Measurements from ENCODE around the gene HIVEP2.
A peak's percentile ranks its signal among the peaks of the same experiment; 100 is the strongest.

Gene HIVEP2

GRCh38 chr6:142804490-142804889, 140.5 kb downstream of the HIVEP2 start:
- H3K9me3 Mint-ChIP-seq, result peaks cover 3 to 4% of the 10 kb centered on the region in 2 donors
- H3K4me1 Mint-ChIP-seq, result peaks cover 39 to 79% of the 10 kb centered on the region in 2 donors
- peak; percentile 43 to 63 for ATAC-seq (replicated peaks)
- H3K27ac Mint-ChIP-seq, result no peak overlapping the region
- no peak overlapping the region for H3K4me3 Mint-ChIP-seq
- H3K36me3 Mint-ChIP-seq, result peaks cover 31 to 42% of the 10 kb centered on the region in 2 donors
- H3K27me3 Mint-ChIP-seq, result no peaks in the 10 kb centered on the region
- DNase-seq, result no peak

- no peak for ATAC-seq (replicated peaks)
- H3K27me3 Mint-ChIP-seq, result no peaks in the 10 kb centered on the region
- H3K4me3 Mint-ChIP-seq, result no peak overlapping the region
- no peak for DNase-seq
- peaks cover 3 to 4% of the 10 kb centered on the region in 2 donors for H3K9me3 Mint-ChIP-seq
- peaks cover 38 to 78% of the 10 kb centered on the region in 2 donors for H3K4me1 Mint-ChIP-seq
- H3K36me3 Mint-ChIP-seq, result peaks cover 22 to 35% of the 10 kb centered on the region in 2 donors
- peak overlapping the region; percentile 44 for H3K27ac Mint-ChIP-seq
Measured at GRCh38 chr6:142803495-142804058, 141.4 kb downstream of the HIVEP2 start.

- Mint-ChIP-seq H3K4me1 (peaks cover 38 to 78% of the 10 kb centered on the region in 2 donors), H3K27me3 (no peaks in the 10 kb centered on the region), H3K4me3 (no peak overlapping the region), H3K36me3 (peaks cover 17 to 29% of the 10 kb centered on the region in 2 donors), H3K27ac (no peak overlapping the region), H3K9me3 (peaks cover 1 to 3% of the 10 kb centered on the region in 2 donors)
- DNase-seq, result no peak
- no peak for ATAC-seq (replicated peaks)
Measured at GRCh38 chr6:142803032-142803431, 141.9 kb downstream of the HIVEP2 start.

- Mint-ChIP-seq H3K27me3 (no peaks in the 10 kb centered on the region), H3K4me1 (peaks cover 36 to 75% of the 10 kb centered on the region in 2 donors), H3K36me3 (peaks cover 12 to 24% of the 10 kb centered on the region in 2 donors), H3K27ac (peak overlapping the region; percentile 31), H3K9me3 (no peaks in the 10 kb centered on the region), H3K4me3 (peak overlapping the region in 1 of 2 donors; percentile 18)
- no peak for DNase-seq
- ATAC-seq (replicated peaks), result peak; percentile 70 to 73
Measured at GRCh38 chr6:142802124-142802523, 142.9 kb downstream of the HIVEP2 start.

GRCh38 chr6:142800240-142800639, 144.7 kb downstream of the HIVEP2 start:
- H3K4me3 Mint-ChIP-seq, result no peak overlapping the region
- no peak overlapping the region for H3K27ac Mint-ChIP-seq
- DNase-seq (no peak), ATAC-seq (replicated peaks) (no peak)
- peaks cover 8 to 12% of the 10 kb centered on the region in 2 donors for H3K36me3 Mint-ChIP-seq
- no peaks in the 10 kb centered on the region for H3K27me3 Mint-ChIP-seq
- no peaks in the 10 kb centered on the region for H3K9me3 Mint-ChIP-seq
- peaks cover 33 to 60% of the 10 kb centered on the region in 2 donors for H3K4me1 Mint-ChIP-seq

- peaks cover 8 to 12% of the 10 kb centered on the region in 2 donors for H3K36me3 Mint-ChIP-seq
- no peaks in the 10 kb centered on the region for H3K27me3 Mint-ChIP-seq
- DNase-seq (no peak), ATAC-seq (replicated peaks) (no peak)
- peaks cover 30 to 54% of the 10 kb centered on the region in 2 donors for H3K4me1 Mint-ChIP-seq
- no peak overlapping the region for H3K27ac Mint-ChIP-seq
- no peak overlapping the region for H3K4me3 Mint-ChIP-seq
- no peaks in the 10 kb centered on the region for H3K9me3 Mint-ChIP-seq
Measured at GRCh38 chr6:142799639-142800038, 145.3 kb downstream of the HIVEP2 start.

GRCh38 chr6:142797159-142797558, 147.8 kb downstream of the HIVEP2 start:
- Mint-ChIP-seq H3K9me3 (peaks cover 0 to 1% of the 10 kb centered on the region in 2 donors), H3K27ac (no peak overlapping the region), H3K4me1 (peaks cover 21 to 45% of the 10 kb centered on the region in 2 donors), H3K36me3 (peaks cover 10 to 15% of the 10 kb centered on the region in 2 donors), H3K4me3 (no peak overlapping the region), H3K27me3 (no peaks in the 10 kb centered on the region)
- DNase-seq (no peak), ATAC-seq (replicated peaks) (no peak)

GRCh38 chr6:142796571-142796970, 148.4 kb downstream of the HIVEP2 start:
- peaks cover 0 to 1% of the 10 kb centered on the region in 2 donors for H3K9me3 Mint-ChIP-seq
- peaks cover 11 to 15% of the 10 kb centered on the region in 2 donors for H3K36me3 Mint-ChIP-seq
- H3K27me3 Mint-ChIP-seq, result no peaks in the 10 kb centered on the region
- ATAC-seq (replicated peaks), result no peak
- DNase-seq, result no peak
- no peak overlapping the region for H3K27ac Mint-ChIP-seq
- H3K4me1 Mint-ChIP-seq, result peaks cover 17 to 40% of the 10 kb centered on the region in 2 donors
- no peak overlapping the region for H3K4me3 Mint-ChIP-seq

- Mint-ChIP-seq H3K36me3 (peaks cover 9 to 11% of the 10 kb centered on the region in 2 donors), H3K4me3 (no peak overlapping the region), H3K4me1 (peaks cover 16 to 37% of the 10 kb centered on the region in 2 donors), H3K27me3 (no peaks in the 10 kb centered on the region), H3K9me3 (peaks cover 0 to 1% of the 10 kb centered on the region in 2 donors), H3K27ac (no peak overlapping the region)
- no peak for DNase-seq
- no peak for ATAC-seq (replicated peaks)
Measured at GRCh38 chr6:142796024-142796423, 149.0 kb downstream of the HIVEP2 start.

- peaks cover 7 to 8% of the 10 kb centered on the region in 2 donors for H3K36me3 Mint-ChIP-seq
- H3K4me3 Mint-ChIP-seq, result no peak overlapping the region
- ATAC-seq (replicated peaks) (no peak), DNase-seq (no peak)
- H3K9me3 Mint-ChIP-seq, result peaks cover 0 to 1% of the 10 kb centered on the region in 2 donors
- peaks cover 14 to 32% of the 10 kb centered on the region in 2 donors for H3K4me1 Mint-ChIP-seq
- no peak overlapping the region for H3K27ac Mint-ChIP-seq
- H3K27me3 Mint-ChIP-seq, result no peaks in the 10 kb centered on the region
Measured at GRCh38 chr6:142794424-142794823, 150.6 kb downstream of the HIVEP2 start.

GRCh38 chr6:142790257-142790656, 154.7 kb downstream of the HIVEP2 start:
- Mint-ChIP-seq H3K27ac (no peak overlapping the region), H3K27me3 (no peaks in the 10 kb centered on the region), H3K4me1 (peaks cover 19 to 49% of the 10 kb centered on the region in 2 donors), H3K9me3 (peaks cover 0 to 1% of the 10 kb centered on the region in 2 donors), H3K4me3 (no peak overlapping the region), H3K36me3 (peaks cover 13 to 20% of the 10 kb centered on the region in 2 donors)
- no peak for ATAC-seq (replicated peaks)
- no peak for DNase-seq

- Mint-ChIP-seq H3K27ac (no peak overlapping the region), H3K9me3 (peaks cover 0 to 1% of the 10 kb centered on the region in 2 donors), H3K27me3 (no peaks in the 10 kb centered on the region), H3K36me3 (peaks cover 13 to 20% of the 10 kb centered on the region in 2 donors), H3K4me3 (no peak overlapping the region), H3K4me1 (peaks cover 20 to 52% of the 10 kb centered on the region in 2 donors)
- DNase-seq (no peak), ATAC-seq (replicated peaks) (no peak)
Measured at GRCh38 chr6:142787422-142787821, 157.6 kb downstream of the HIVEP2 start.

- H3K27ac Mint-ChIP-seq, result peak overlapping the region; percentile 9
- no peak overlapping the region for H3K4me3 Mint-ChIP-seq
- peaks cover 18 to 53% of the 10 kb centered on the region in 2 donors for H3K4me1 Mint-ChIP-seq
- ATAC-seq (replicated peaks) (no peak), DNase-seq (no peak)
- no peaks in the 10 kb centered on the region for H3K9me3 Mint-ChIP-seq
- peaks cover 6 to 12% of the 10 kb centered on the region in 2 donors for H3K36me3 Mint-ChIP-seq
- H3K27me3 Mint-ChIP-seq, result no peaks in the 10 kb centered on the region
Measured at GRCh38 chr6:142786476-142786875, 158.5 kb downstream of the HIVEP2 start.

GRCh38 chr6:142784344-142784743, 160.6 kb downstream of the HIVEP2 start:
- peak; percentile 68 for DNase-seq
- Mint-ChIP-seq H3K27ac (peak overlapping the region; percentile 70), H3K4me1 (peaks cover 20 to 49% of the 10 kb centered on the region in 2 donors), H3K4me3 (peak overlapping the region; percentile 67 to 73), H3K9me3 (no peaks in the 10 kb centered on the region), H3K36me3 (peaks cover 6 to 12% of the 10 kb centered on the region in 2 donors), H3K27me3 (no peaks in the 10 kb centered on the region)
- peak; percentile 100 for ATAC-seq (replicated peaks)

GRCh38 chr6:142783499-142783898, 161.5 kb downstream of the HIVEP2 start:
- Mint-ChIP-seq H3K4me3 (no peak overlapping the region), H3K9me3 (no peaks in the 10 kb centered on the region), H3K27me3 (no peaks in the 10 kb centered on the region), H3K36me3 (peaks cover 6 to 9% of the 10 kb centered on the region in 2 donors), H3K4me1 (peaks cover 17 to 45% of the 10 kb centered on the region in 2 donors), H3K27ac (no peak overlapping the region)
- DNase-seq (no peak), ATAC-seq (replicated peaks) (no peak)

All from stimulated activated naive B cell treated with anti-CD40 and anti-IgM and Interleukin-4, amounts not matched to agents 10 μg/mL and 1 μg/mL and 100 μg/mL, for 72 hours (primary cell).